Head of caudate nucleus (tissue), 42 donors: ENCODE data around the gene EFNA1.

ENCODE experiments used
- DNase-seq, 42 donors: peaks; one replicate each; pipeline versions ENCODE4 v3.0.0 to v3.0.0-alpha.2; 2020 to 2021; ENCODE audit warnings: mixed read lengths in 7 of 42
- intact Hi-C: fragments of 100-400 bp; cut with DNase I; formaldehyde crosslinking; loops from one replicate; pipeline ENCODE4 v1.15.0; 2022

The EFNA1 gene

DNA sequence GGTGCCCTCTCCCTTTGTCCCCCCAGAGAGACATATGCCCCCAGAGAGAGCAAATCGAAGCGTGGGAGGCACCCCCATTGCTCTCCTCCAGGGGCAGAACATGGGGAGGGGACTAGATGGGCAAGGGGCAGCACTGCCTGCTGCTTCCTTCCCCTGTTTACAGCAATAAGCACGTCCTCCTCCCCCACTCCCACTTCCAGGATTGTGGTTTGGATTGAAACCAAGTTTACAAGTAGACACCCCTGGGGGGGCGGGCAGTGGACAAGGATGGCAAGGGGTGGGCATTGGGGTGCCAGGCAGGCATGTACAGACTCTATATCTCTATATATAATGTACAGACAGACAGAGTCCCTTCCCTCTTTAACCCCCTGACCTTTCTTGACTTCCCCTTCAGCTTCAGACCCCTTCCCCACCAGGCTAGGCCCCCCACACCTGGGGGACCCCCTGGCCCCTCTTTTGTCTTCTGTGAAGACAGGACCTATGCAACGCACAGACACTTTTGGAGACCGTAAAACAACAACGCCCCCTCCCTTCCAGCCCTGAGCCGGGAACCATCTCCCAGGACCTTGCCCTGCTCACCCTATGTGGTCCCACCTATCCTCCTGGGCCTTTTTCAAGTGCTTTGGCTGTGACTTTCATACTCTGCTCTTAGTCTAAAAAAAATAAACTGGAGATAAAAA, 40.7 kb upstream of the EFNA1 start:
- intact Hi-C loops: no loop called here
- no peak for DNase-seq

- peak; percentile 63 to 94 (median 86) for DNase-seq
- intact Hi-C loops: loop anchor here (1.0 to 5.0 kb wide), 2 partner anchors 36 to 77 kb away; partner anchors contain the start of gene EFNA1
Measured at GRCh38 chr1:155091071-155092051, 36.3 kb upstream of the EFNA1 start.

DNA sequence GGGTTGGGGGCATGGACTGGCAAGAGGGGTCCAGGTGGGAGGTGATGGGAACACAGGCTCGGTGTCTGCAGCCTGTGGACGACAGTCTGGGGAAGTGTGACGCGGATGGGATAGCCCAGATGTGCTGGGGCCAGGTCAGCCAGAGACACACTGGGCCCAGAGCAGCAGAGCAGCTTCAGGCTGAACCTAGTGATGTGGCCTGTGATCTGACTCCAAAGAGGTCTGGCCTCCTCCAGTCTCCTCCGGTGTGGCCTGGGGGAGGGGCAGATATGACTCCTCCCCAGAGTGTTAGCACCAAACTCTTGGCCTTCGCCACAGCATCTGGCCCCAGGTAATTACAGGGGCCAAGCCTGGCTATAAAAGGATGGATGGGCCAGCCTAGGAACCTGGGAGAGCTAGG, 35.5 kb upstream of the EFNA1 start:
- no peak for DNase-seq
- intact Hi-C loops: loop anchor here (5.0 kb wide), 1 partner anchor 35 kb away; the partner anchor contains the start of gene EFNA1

DNA sequence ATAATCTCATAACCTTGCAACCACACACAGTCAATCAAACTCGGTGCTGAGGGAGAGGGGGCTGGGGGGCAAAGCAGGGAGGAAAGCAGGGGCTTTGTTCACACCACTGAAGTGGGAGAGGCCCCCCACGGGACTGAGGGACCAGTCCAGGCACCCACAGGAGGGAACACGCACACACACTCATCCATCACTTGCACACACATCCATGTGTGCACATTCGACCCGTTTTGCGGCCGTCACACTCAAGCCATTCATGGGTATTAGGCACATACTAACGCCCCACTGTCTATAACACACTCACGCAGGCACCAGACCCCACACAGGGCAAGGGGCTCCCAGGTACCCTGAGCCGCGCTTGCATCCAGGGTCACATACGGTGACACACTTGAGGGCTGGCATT, 35.0 kb upstream of the EFNA1 start:
- DNase-seq: no peak
- intact Hi-C loops: loop anchor here (5.0 kb wide), 1 partner anchor 35 kb away; the partner anchor contains the start of gene EFNA1

GRCh38 chr1:155093911-155094621, 33.6 kb upstream of the EFNA1 start:
- intact Hi-C loops: loop anchor here (5.0 kb wide), 1 partner anchor 33 kb away; the partner anchor contains the start of gene EFNA1

DNA sequence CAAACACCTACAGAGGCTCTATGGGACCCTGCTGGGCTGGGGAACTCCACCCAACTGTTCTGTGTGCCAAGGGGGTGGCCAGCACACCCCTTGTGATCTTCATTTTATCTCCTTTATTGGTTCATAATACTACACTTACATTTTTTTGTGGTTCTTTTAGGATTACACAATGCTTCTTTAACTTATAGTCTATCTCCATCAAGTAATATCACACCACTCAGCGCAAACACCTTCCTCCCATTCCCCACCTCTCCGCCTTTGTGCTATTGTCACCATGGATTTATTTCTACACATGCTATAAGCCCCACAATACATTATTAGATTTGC, 33.1 kb upstream of the EFNA1 start:
- intact Hi-C loops: loop anchor here (5.0 kb wide), 1 partner anchor 33 kb away; the partner anchor contains the start of gene EFNA1
- DNase-seq: no peak

More at GRCh38 chr1:155093911-155094621, 33.6 kb upstream of the EFNA1 start:
- peak in 40 of 42 donors; percentile 37 to 86 (median 68) for DNase-seq

GRCh38 chr1:155099331-155099730, 28.3 kb upstream of the EFNA1 start:
- intact Hi-C loops: no loop called here
- no peak for DNase-seq

DNA sequence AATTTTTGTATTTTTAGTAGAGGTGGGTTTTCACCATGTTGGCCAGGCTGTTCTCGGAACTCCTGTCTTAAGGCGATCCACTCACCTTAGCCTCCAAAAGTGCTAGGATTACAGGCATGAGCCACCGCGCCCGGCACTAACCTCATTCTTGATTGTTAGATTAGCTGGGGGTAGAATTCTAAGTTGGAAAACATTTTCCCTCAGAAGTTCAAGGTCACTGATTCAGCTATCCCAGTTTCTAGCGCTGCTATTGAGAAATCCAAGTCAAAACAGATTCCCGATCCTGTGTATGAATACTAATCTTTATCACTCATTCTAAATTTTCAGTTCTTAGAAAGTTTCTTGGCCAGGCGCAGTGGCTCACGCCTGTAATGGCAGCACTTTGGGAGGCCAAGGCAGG, 24.4 kb upstream of the EFNA1 start:
- DNase-seq: no peak
- intact Hi-C loops: no loop called here

DNA sequence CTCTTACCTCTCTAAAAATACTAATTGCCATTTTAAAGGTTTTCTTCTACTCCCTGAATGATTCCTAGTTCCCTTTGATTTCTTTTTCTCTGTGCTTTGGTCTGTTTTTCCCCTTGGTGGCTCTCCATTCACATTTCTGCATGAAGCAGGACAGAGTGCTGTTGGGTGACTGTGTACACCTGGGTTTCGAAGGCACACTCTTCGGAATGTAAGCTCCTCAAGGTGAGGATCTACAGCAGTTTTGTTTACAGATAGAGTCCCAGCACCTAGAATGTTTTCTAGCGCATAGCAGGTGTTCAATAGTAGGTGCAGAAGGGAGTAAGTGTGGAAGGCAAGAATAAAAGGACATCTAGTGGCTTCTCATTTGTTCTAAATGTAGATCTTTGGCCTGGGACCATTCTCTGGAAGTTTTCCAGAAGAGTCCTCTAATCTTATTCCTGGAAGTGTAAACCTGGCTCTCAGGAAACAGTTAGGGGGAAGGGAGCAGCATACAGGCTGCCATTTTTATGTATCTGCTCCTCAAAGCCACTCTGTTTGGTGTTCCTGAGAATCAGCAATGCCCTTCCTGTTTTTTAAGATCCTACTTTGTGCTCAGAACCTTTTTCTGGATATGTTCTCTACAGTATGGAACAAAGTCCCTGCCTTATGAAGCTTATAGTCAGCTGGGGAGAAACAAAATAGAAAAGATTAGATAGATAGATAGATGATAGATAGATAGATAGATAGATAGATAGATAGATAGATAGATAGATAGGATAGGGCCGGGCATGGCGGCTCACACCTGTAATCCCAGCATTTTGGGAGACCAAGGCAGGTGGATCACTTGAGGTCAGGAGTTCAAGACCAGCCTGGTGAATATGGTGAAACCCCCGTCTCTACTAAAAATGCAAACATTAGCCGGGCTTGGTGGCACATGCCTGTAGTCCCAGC, 22.8 kb upstream of the EFNA1 start:
- intact Hi-C loops: no loop called here
- DNase-seq: no peak

DNA sequence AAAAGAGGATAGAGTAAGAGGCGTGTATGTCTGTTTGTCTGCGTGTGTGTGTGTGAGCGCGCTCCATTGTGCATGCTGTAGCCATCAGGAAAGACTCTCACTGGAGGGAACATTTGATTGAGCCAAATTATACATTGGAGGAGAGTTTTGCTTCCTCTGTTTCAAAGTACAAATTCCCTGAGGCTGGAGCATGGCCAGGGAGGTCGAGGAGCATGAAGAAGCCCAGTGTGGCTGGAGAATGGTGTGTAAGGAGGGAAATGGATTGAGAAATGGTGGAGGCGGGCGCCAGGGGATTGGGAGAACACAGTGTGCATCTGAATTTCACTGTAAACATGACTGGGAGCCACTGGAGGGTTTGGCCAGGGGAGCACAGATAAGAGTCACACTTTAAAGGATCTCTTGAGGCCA, 22.1 kb upstream of the EFNA1 start:
- intact Hi-C loops: no loop called here
- DNase-seq: no peak

DNA sequence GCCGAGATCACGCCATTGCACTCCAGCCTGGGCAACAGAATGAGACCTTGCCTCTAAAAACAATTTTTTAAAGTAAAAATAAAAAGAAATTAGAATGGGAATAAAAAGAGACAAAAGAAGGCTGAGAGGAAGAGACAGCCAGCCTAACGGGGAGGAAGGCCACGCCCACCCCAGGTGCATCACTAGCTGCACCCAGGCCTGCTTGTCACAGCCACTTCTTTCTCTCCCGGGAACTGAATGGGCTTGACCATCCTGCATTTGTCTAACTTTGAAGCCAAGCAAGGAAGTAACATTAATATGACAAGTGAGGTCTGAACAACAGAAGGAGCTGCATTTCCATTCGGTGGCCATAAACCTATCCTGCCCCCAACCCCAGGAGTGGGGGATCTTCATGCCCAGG, 20.8 kb upstream of the EFNA1 start:
- no peak for DNase-seq
- intact Hi-C loops: no loop called here

DNA sequence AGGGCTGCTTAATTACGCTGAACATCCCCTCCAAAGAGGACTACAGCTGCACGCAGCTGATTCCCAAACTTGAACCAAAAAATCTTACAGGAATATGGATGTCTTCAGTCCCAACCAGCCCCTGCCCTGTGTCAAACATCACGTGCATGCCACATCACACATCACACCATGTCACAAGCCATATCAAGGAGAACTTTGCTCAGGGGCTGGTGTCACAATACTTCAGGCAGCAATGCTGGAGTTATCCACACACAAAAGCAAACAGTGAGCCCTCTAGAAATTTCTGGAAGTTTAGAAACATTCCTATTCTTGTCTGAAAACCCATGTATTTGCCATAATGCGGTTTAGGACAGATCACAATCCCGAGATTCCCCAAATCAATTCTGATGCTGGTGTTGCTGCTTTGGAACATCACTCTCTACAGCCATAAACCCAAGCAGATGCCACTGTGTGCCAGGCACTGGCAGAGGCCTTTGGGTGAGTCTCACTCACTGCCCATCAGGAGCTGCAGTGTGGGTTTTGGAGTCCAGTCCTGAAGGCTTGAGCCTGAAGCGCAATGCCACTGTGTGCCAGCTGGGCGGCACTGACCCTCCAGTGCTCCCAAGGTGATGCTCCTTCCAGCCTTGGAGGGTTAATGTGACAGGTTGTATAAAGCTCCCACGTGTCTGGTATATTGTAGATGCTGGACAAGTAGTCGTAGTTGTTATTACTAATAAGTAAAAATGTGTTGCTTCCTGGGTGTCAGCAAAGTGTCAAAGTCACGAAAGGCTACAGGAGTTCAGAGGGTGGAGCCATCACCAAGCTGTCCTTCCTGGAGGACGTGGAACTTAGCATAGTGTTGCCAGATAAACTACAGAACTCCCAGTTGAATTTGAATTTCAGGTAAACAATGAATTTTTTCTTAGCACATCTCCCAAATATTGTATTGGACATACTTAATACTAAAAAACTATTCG, 20.1 kb upstream of the EFNA1 start:
- no peak for DNase-seq
- intact Hi-C loops: no loop called here

GRCh38 chr1:155108296-155108695, 19.4 kb upstream of the EFNA1 start:
- intact Hi-C loops: no loop called here

GRCh38 chr1:155110381-155110780, 17.3 kb upstream of the EFNA1 start:
- intact Hi-C loops: no loop called here
- DNase-seq: no peak

More at GRCh38 chr1:155108296-155108695, 19.4 kb upstream of the EFNA1 start:
- DNase-seq: no peak

DNA sequence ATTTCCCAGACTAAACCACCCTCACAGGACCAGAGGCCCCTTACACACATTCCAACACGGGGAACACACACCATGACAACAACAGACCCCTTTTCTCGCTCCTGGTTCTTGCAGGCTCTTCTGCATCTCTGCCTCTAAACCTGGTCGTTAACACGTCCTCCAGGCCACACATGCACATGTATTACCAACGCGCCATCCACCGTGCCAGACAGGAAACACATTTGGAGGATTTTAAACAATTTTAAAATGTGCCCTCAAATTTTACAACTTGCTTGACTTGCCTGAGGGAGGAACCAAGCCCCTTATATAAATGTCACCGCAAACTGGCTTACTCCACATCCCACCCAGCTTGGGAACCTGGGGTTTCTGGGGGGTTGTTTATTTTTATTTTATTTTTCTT, 16.9 kb upstream of the EFNA1 start:
- DNase-seq: no peak
- intact Hi-C loops: no loop called here

- intact Hi-C loops: no loop called here
- no peak for DNase-seq
Measured at GRCh38 chr1:155113450-155113980, 14.2 kb upstream of the EFNA1 start.
